GM19468 (cell line): ENCODE data around the gene RBL1.
"Not testable (repeated sequence)": the region's sequence is repeated elsewhere in the genome, so short reads cannot be mapped to it uniquely, and the experiment has no call there.

Source experiments
- ATAC-seq: cut with Tn5 transposase; IDR thresholded peaks from one replicate; pipeline ENCODE4 v1.9.1; 2021; ENCODE audit warnings: mild to moderate bottlenecking, moderate library complexity, moderate number of reproducible peaks; ENCODE audit not compliant: unreplicated experiment; ENCODE audit errors: extremely low read depth

The RBL1 gene

DNA sequence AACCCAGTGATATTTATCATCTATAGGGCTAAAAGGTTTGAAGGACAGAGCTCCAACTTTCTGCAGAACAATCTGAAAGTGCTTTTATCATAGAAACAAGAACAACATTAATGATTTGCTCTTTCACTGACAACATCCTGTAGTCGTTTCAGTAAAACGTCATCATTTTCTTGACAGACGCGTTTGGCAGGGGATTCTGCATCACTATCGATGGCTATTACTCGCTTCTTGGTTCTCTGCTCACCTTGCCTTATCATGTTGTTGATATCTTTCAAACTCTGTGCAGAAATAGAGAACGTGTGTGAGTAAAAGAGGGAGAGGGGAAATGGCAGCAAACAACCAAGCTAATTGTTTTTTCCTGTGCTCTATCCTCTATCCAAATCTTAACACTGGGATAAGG is 97.1 kb downstream of the RBL1 start:
- ATAC-seq, result no peak

GRCh38 chr20:36997121-36997520 is 98.7 kb downstream of the RBL1 start:
- ATAC-seq, result no peak

- not testable (repeated sequence) for ATAC-seq
Observed at GRCh38 chr20:36994221-36994620, 101.6 kb downstream of the RBL1 start.

DNA sequence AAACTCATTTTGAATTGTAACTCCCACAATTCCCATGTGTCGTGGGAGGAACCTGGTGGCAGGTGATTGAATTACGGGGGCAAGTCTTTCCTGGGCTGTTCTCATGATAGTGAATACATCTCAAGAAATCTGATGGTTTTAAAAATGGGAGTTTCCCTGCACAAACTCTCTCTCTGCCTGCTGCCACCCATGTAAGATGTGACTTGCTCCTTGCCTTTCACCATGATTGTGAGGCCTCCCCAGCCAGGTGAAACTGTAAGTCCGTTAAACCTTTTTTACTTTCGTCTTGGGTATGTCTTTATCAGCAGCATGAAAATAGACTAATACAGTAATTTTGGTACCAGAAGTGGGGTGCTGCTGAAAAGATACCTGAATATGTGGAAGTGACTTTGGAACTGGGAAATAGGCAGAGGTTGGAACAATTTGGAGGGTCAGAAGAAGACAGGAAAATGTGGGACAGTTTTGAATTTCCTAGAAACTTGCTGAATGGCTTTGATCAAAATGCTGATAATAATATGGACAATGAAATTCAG is 102.9 kb downstream of the RBL1 start:
- no peak for ATAC-seq

- ATAC-seq, result no peak
Observed at GRCh38 chr20:36991703-36992102, 104.1 kb downstream of the RBL1 start.

DNA sequence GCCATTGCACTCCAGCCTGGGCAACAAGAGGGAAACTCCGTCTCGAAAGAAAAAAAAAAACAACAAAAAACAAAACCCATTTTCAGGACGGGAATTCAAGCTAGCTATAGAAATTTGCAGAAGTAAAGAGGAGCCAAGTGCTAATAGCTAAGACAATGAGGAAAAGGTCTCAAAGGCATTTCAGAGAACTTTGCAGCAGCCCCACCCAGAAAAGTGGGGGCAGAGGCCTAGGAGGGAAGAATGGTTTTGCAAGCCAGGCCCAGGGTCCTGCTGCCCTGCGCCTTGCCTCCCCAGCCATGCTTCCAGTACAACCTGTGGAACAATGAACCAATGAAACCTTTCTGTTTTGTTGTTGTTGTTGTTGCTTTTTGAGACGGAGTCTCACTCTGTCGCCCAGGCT is 106.0 kb downstream of the RBL1 start:
- ATAC-seq, result no peak

DNA sequence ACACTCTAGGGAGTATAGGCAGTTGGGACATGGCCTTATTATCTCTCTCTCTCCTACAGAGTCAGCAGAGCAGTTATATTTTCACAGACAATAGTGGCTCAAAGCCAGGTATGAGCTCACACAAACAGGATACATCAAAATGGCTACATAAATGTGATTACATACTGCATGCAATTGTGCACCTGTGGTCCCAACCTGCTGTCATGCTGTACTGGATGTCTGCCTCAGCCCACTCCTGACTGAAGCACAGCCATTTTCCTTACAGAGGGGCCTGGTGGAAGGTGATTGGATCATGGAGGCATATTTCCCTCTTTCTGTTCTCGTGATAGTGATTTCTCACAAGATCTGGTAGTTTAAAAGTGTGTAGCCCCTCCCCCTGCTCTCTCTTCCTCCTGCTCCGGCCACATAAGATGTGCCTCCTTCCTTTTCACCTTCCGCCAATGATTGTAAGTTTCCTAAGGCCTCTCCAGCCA is 107.3 kb downstream of the RBL1 start:
- no peak for ATAC-seq

DNA sequence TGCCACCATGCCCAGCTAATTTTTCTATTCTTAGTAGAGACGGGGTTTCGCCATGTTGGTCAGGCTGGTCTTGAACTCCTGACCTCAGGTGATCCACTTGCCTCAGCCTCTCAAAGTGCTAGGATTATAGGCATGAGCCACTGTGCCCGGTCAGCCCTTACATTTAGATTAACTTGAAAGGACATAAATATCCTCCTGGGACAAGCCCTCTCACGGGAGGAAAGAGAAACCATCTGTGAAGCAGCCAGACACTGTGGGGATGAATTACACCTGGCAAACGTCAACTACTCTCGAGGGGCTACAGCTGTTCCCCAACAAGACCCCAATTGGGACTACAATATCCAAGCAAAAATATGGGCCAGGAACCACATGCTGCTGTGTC is 111.5 kb downstream of the RBL1 start:
- no peak for ATAC-seq

DNA sequence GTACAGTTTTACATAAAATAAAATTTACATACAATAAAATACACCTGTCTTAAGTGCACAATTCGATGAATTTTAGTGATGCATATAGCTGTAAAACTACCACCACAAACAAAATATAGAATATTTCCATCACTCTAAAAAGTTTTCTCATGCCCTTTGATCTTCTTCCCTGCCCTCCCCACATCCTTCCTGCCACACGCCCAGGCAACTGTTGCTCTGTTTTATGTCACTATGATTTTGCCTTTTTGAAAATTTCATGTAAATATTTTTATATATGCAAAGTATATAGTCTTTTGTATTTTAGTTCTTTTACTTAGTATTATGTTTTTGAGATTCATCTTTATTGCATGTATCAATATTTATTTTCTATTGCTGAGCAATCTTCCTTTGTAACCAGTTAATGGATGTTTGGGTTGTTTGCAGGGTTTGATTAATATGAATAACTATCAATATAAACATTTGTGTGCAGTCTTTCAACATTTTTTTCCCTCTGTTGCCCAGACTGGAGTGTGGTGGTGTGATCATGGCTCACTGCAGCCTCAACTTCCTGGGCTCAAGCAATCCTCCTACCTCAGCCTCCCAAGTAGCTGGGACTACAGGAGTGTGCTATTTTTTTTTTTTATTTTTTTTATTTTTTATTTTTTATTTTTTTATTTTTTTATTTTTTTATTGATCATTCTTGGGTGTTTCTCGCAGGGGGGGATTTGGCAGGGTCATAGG is 120.5 kb downstream of the RBL1 start:
- ATAC-seq, result no peak

DNA sequence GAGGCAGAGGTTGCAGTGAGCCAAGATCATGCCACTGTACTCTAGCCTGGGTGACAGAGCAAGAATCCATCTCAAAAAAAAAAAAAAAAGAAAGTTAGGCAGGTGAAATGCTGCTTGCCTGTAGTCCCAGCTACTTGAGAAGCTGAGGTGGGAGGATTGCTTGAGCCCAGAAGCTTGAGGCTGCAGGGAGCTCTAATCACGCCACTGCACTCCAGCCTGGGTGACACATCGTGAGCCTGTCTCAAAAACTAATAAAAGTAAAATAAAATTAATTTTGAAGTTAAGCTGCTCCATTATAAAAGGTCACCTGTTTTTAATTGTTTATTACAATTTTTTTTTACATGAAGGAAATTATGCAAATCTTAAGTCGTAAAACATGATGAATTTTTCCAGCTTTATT is 121.1 kb downstream of the RBL1 start:
- no peak for ATAC-seq

- ATAC-seq, result no peak
Observed at GRCh38 chr20:36971103-36971502, 124.7 kb downstream of the RBL1 start.

GRCh38 chr20:36969478-36970186 is 126.2 kb downstream of the RBL1 start:
- no peak for ATAC-seq

DNA sequence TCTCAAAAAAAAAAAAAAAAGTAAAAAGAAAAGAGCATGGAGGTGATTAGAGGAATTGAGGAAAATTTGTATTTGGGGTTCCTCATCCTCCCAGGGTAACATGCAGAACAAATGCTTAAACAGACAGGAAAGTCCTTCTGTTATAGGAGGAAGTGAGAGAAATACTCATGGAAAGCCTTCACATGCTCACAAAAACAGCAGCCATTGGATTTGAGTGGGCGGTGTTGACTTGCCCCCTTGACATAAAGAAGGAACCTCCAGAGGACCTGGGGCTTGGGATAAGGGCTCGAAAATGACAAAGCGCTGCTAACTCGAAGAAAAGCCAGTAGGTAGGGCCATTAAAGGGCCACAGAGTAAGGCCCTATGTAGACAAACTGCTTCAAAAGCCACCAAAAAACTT is 126.7 kb downstream of the RBL1 start:
- ATAC-seq, result no peak

DNA sequence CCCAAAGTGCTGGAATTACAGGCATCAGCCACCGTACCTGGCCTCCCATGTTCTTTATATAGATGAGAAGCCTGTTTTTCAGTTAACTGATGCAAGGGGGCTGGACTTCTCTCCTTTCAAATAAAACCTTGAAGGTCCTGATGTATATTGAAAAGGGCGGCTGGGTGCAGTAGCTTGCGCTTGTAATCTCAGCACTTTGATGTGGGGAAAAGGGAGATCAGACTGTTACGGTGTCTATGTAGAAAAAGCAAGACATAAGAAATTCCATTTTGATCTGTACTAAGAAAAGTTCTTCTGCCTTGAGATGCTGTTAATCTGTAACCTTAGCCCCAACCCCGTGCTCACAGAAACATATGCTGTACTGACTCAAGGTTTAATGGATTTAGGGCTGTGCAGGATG is 128.2 kb downstream of the RBL1 start:
- no peak for ATAC-seq

DNA sequence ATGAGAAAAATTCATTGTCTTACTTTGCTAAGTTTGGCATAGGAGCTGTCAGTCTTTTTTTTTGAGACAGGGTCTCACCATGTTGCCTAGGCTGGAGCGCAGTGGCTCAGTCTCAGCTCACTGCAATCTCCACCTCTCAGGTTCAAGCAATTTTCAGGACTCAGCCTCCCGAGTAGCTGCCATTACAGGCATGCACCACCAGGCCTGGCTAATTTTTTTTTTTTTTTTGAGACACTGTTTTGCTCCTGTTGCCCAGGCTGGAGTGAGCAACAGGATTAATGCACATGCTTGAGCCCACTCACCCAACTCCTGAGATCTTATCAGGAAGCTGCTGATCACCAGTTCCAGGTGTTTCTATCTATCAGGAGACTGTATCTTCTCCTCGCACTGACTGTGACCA is 128.8 kb downstream of the RBL1 start:
- not testable (repeated sequence) for ATAC-seq

- ATAC-seq, result not testable (repeated sequence)
Observed at GRCh38 chr20:36962354-36962941, 133.3 kb downstream of the RBL1 start.

DNA sequence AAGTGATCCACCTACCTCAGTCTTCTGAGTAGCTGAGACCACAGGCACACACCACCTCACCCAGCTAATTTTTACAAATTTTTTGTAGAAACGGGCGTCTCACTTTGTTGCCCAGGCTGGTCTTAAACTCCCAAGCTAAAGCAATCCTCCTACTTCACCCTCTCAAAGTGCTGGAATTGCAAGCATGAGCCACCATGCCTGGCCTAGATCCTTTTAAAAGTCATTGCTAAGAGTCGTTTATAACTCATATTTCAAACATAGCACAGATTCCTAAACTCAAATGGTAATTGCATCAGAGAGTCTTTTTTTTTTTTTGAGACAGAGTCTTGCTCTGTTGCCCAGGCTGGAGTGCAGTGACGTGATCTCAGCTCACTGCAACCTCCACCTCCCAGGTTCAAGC is 136.6 kb downstream of the RBL1 start:
- no peak for ATAC-seq

- no peak for ATAC-seq
Observed at GRCh38 chr20:36957875-36958667, 137.7 kb downstream of the RBL1 start.

- ATAC-seq, result no peak
Observed at GRCh38 chr20:36956674-36957073, 139.1 kb downstream of the RBL1 start.

DNA sequence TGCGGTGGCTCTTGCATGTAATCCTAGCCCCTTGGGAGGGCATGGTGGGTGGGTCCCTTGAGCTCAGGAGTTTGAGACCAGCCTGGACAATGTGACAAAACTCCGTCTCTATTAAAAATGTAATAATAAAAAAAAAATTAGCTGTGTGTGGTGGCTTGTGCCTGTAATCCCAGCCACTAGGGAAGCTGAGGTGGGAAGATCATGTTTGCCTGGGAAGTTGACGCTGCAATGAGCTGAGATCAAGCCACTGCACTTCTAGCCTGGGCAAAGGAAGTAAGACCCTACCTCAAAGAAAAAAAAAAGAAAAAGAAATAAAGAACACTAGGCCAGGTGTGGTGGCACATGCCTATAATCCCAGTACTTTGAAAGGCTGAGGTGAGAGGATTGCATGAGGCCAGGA is 139.8 kb downstream of the RBL1 start:
- ATAC-seq, result no peak
